Right atrium auricular region (tissue), 2 donors: ENCODE data around the gene APH1A. TPM values are rescaled to one million over a fixed set of nuclear protein-coding genes. Genes with fewer than 3 reads are reported as not detected.

ENCODE experiments used
- DNase-seq: peaks from one replicate; pipeline ENCODE4 v3.0.0-alpha.2; 2019; ENCODE audit warnings: low spot score
- H3K27ac ChIP-seq, 2 donors: fragments of 200-600 bp; sonication (generic); 1 replicate in 1 of 2; 2 replicates in 1 of 2; pipeline ENCODE4 v1.5.1; 2016 to 2019
- H3K27me3 ChIP-seq, 2 donors: fragments of 200-600 bp; sonication (generic); one replicate each; pipeline versions ENCODE4 v1.5.1 to v1.6.0; 2017 to 2019
- H3K36me3 ChIP-seq: fragments of 200-600 bp; sonication (generic); one replicate; pipeline ENCODE4 v1.5.1; 2016
- H3K4me1 ChIP-seq, 2 donors: fragments of 200-600 bp; sonication (generic); one replicate each; pipeline versions ENCODE4 v1.5.1 to v1.6.0; 2017 to 2019
- H3K4me3 ChIP-seq, 2 donors: fragments of 200-600 bp; sonication (generic); 1 replicate in 1 of 2; 2 replicates in 1 of 2; pipeline ENCODE4 v1.5.1; 2017 to 2019; ENCODE audit warnings: mild to moderate bottlenecking in 1 of 2, moderate library complexity in 1 of 2
- H3K9me3 ChIP-seq, 2 donors: fragments of 200-600 bp; sonication (generic); one replicate each; pipeline ENCODE4 v1.5.1; 2019
- CTCF ChIP-seq, 2 donors: fragments of 200-600 bp; sonication (generic); IDR thresholded peaks; one replicate each; pipeline ENCODE4 v1.5.1; 2019; ENCODE audit warnings: antibody characterized with exemption in 2 of 2
- total RNA-seq, 2 donors: library from RNA; depleted of rRNA; stranded (reverse); fragments of >200 nt; gene quantifications; one replicate each; pipeline ENCODE4 v1.1.0, GENCODE V29; 2016

Gene APH1A
- total RNA-seq, 2 donors from 2014 or later: 60.6 to 64.9 TPM

GRCh38 chr1:150280138-150280707, 11.4 kb upstream of the APH1A start:
- no peak overlapping the region for H3K4me3 ChIP-seq
- DNase-seq: no peak

DNA sequence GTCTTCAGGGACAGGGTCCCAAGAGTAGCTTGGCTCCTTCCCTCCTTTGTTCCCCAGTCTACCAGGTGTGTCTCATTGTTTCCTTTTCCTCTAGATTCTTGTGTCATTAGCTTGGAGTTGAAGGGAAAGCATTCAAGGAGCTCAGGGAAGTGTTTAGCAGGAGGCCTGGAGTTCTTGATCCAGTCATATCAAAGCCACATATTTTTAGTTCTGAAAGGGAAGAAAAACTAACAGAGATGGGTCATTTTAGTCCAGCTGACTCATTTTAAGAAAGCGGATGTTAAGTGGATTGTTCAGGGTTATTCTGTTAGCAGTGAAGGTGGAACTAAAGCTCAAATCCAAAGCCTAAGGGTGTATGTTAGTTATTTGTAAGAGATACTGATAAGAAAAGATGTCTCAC, 4.5 kb upstream of the APH1A start:
- peak overlapping the region; percentile 57 to 65 for H3K27ac ChIP-seq
- TF ChIP-seq CTCF (IDR thresholded peaks at IDR 0.05): no peak
- peak overlapping the region in 1 of 2 donors; percentile 37 for H3K4me3 ChIP-seq
- no peak for DNase-seq
- no peaks in the 10 kb centered on the region for H3K9me3 ChIP-seq
- no peaks in the 10 kb centered on the region for H3K27me3 ChIP-seq
- H3K36me3 ChIP-seq: no peaks in the 10 kb centered on the region
- peaks cover 0 to 30% of the 10 kb centered on the region in 2 donors for H3K4me1 ChIP-seq

More at GRCh38 chr1:150280138-150280707, 11.4 kb upstream of the APH1A start:
- Histone ChIP-seq H3K36me3 (no peaks in the 10 kb centered on the region), H3K27ac (peak overlapping the region; percentile 90 to 98), H3K9me3 (no peaks in the 10 kb centered on the region), H3K27me3 (no peaks in the 10 kb centered on the region), H3K4me1 (peaks cover 0 to 20% of the 10 kb centered on the region in 2 donors)
- TF ChIP-seq CTCF (IDR thresholded peaks at IDR 0.05): no peak

DNA sequence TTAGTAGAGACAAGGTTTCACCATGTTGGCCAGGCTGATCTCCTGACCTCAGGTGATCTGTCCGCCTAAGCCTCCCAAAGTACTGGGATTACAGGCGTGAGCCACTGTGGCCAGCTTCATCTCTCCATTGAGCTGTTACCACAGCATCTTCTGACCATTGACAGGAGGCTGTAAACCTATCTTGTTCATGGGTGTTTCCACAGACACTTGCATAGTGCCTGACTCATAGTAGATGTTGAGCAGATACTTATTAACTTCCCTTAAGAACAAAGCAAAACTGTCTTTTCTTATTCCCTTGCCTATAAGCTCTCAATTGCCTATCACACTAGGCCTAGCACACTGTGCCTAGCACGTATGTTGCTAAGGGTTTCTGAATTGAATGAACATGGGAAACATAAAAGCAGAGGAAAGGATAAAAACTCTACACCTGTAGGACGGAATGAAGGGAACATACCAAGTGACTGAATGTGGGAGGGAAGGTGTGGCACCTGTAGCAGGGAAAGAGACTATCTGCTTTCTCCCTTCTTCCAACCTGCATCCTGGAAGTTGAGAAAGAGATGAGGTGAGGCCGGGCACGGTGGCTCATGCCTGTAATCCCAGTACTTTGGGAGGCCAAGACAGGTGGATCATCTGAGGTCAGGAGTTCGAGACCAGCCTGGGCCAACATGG, 2.6 kb upstream of the APH1A start:
- Histone ChIP-seq H3K4me1 (peaks cover 0 to 47% of the 10 kb centered on the region in 2 donors), H3K27ac (peak overlapping the region; percentile 57 to 65), H3K27me3 (no peaks in the 10 kb centered on the region), H3K4me3 (no peak overlapping the region), H3K36me3 (peaks cover 10% of the 10 kb centered on the region), H3K9me3 (no peaks in the 10 kb centered on the region)
- DNase-seq: no peak
- no peak for TF ChIP-seq CTCF (IDR thresholded peaks at IDR 0.05)

- Histone ChIP-seq H3K4me1 (peaks cover 0 to 47% of the 10 kb centered on the region in 2 donors), H3K36me3 (peaks cover 30% of the 10 kb centered on the region), H3K9me3 (no peaks in the 10 kb centered on the region), H3K4me3 (peak overlapping the region; percentile 98), H3K27ac (peak overlapping the region; percentile 97 to 99), H3K27me3 (no peaks in the 10 kb centered on the region)
- TF ChIP-seq CTCF (IDR thresholded peaks at IDR 0.05): no peak
- no peak for DNase-seq
These were observed 635 bp upstream of the APH1A start for GRCh38 chr1:150269451-150269850.

GRCh38 chr1:150268340-150268704, 494 bp downstream of the APH1A start:
- Histone ChIP-seq H3K4me3 (peak overlapping the region; percentile 98), H3K27me3 (no peaks in the 10 kb centered on the region), H3K4me1 (peaks cover 0 to 40% of the 10 kb centered on the region in 2 donors), H3K27ac (peak overlapping the region; percentile 97 to 99), H3K36me3 (peaks cover 35% of the 10 kb centered on the region), H3K9me3 (no peaks in the 10 kb centered on the region)
- DNase-seq: no peak
- TF ChIP-seq CTCF (IDR thresholded peaks at IDR 0.05): no peak
